COR-L47 (cell line): ENCODE data around the gene TPD52L2.
"Not testable (repeated sequence)": the region's sequence is repeated elsewhere in the genome, so short reads cannot be mapped to it uniquely, and the experiment has no call there.

Experiments
- DNase-seq: peaks from one replicate; lab custom pipeline; 2025; lab: John Stamatoyannopoulos, UW

TPD52L2 gene

DNA sequence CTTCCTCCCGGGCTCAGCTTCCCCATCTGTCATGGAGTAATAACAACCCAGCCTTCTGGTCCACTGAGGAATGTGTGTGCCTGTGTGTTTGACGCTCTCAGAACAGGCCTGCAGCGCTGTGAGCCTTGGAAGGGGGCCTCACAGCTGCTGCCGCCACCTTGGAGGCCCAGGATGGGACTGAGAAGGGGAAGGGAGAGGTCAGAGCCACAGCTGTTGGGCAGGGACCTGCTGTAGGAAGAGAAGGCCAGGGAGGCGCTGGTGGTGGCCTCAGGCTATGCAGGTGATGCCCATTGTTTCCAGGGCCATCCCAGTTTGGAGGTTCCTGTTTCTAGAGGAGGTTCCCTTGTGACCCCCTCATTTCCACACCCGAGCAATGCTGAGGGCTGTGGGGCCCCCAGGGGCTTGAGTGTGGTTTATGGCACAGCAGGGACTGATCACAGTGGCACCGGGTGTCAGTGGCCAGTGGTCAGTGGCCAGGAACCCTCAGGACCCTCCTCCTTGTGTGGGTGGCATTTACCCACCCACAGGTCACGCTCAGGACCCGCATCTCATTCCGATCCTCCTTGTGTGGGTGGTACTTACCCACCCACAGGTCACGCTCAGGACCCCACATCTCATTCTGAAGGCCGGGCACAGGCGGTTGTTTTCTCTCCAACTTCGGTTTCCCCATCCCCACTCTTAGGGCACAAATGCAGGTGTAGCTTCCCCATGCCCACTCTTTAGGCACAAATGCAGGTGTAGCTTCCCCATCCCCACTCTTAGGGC lies 14.0 kb downstream of the TPD52L2 start:
- DNase-seq, result no peak

DNA sequence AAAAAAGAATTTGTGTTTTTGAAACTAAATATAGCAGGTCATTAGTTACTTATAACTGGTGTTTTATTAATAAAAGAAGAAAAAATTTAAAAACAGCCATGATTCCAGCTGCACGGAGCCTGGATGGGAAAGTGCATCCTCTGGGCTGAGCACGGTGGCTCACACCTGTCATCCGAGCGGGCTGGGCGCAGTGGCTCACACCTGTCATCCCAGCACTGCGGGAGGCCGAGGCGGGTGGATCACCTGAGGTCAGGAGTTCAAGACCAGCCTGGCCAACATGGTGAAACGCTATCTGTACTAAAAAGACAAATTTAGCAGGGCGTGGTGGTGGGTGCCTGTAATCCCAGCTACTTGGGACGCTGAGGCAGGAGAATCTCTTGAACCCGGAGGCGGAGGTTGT lies 15.8 kb downstream of the TPD52L2 start:
- not testable (repeated sequence) for DNase-seq

DNA sequence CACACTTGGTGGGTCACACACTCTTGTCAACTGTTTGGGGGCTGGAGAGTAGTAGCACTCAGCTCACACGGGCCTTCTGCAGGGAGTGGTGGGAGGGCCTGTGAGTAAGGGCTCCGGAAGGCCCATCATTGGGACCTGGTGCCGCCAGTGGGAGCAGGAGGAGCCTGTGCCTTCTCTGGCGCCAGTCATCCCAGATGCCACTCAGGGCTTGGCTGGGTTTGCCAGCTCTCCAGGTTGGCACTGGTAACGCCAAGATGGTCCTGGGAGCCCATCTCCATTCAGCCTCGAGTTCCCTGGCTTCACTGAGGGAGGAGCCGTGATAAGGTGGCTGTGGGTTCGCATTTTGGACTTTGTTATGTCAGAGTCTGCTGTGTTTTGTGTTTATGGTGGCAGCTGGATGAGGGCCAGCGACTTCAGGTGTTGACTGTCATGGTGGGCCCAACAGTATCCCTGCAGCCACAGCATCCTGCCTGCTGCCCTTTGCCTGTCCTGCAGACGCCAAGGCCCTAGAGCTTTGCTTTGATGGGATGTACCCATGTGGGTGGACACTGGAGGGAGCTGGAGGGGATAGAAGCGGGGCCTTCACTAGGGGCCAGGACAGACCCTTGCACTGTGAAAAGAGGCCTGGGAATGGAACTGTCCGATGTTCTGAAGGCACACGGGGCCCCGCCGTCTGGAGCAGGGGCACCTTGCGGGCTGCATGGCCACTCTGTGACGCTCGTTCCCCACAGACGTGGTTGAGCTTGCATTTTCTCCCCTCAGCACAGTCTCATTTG lies 16.6 kb downstream of the TPD52L2 start:
- DNase-seq, result no peak

DNA sequence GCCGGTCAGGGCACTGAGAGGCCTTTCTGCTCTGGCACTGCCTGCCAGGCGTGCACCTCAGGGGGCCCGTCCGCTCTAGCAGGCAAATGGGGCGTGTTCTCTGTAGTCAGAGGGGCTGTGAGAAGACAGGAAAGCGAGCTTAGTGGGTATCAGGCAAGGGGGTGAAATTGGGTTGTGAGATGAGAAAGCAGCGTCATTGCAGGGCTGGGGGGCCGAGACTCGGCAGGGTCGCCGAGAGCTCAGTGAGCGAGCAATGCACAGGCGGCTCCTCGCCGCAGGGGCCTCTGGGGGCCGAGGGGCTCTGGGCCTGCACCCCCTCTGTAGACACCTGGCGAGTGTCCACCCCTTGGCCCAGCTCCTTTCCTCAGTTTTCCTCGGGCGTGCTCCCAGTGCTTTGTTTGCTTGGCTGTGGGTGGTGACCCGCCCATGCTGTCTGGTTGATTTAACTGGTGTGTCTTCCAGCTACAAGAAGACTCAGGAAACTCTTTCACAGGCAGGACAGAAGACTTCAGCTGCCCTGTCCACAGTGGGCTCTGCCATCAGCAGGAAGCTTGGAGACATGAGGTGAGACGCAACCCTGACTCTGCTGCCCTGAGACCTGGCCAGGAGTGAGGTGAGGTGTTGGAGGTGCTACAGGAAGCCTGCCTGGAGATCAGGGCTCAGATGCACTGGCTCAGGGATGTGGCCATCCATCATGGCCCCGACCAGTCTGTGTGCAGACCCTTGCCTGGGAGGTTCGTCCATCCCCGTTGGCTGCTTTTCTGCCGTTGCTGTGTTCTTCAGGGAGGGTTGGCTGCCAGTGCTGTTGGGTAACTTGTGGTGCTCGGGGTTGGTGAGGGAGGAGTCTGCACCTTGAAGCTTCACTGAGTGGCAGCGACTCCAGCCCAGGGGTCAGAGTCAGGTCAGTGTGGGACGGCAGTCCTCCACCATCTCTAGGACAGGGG lies 17.5 kb downstream of the TPD52L2 start:
- no peak for DNase-seq

DNA sequence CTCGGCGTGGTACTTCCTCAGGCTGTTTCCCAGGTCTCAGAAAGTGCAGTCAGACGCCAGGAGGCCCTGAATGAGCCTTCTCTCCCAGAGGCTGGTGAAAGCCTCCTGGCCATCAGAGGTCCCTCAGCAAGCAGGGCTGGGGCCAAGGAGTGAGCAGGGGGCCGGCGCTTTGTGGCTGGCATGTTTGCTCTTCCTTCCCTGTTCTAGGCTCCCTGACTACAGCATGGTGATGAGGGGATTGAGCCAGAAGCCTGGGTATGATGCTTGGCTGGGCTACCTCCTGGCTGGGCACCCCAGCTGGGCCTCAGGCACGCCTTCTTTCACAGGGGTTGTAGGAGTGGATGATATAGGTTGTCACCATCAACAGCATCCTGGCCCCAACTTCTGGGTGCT lies 18.1 kb downstream of the TPD52L2 start:
- no peak for DNase-seq

DNA sequence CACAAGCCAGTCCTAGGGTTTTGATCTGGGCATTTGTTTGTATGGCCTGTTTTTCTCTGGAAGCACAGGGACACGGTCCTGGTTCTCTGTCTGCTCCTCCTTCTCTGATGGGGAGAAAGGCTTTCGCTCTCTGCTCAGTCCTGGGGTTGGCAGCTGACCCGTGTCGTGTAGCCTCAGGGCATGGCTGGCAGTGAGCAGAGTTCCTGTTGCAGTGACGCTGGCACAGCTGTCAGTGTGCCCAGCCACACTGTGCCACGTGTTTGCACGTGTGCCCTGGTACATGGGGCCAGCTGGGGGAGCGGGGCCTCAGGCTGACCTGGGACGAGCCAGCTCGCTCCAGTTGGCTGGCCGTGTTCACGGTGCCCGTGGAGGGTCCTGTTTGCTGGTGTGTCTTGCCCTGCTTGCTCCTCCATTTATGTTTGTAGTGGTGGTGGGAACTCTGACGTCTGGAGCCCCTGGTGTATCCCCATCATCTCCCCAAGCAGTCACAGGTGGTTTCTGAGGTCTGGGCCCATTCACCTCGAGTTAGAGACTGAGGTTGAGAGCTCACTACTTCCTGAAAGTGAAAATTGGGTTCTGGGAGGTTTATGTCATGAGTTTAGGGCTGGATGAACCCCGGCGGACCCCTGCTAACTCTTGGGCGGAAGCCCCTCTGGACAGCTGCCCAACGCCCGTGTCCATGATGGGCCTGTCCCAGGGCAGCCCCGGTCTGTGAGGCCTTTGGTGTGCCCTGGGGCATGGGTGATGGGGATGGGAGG lies 19.6 kb downstream of the TPD52L2 start:
- DNase-seq, result no peak

DNA sequence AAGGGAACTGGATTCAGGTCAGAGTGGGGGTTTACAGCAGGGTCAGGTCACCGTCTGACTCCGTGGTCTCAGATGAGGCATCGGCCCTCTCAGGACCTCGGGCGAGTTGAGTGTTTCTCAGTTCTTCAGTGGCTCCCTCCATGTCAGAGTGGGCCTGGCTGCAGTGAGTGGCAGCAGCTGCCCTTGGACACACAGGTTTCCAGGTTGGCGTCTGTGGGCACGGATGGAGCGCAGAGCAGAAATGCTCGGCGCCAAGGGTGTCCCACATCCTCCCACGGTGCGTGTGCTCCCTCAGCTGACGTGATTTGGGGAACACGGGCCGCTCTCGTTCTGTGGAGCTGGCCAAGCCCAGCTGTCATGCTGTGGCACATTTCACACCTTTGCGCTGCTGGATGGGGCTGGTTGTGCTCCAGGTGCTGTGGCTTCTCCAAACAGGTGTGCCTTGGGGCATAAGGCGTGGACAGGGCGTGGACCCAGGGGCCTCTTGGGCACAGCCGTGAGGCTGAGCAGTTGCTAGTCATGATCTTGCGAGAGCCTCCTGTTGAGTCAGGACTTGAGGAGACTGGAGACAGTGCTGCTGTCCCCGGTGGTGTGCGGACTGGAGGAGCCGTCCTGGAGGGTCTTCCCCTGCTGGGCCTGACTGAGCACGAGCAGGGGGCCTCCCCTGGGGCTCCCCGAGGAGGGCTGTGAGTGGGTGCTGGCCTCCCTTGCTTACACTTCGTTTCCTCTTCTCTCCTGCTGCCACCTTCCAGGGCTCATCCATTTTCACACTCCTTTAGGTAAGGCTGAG lies 20.4 kb downstream of the TPD52L2 start:
- no peak for DNase-seq

DNA sequence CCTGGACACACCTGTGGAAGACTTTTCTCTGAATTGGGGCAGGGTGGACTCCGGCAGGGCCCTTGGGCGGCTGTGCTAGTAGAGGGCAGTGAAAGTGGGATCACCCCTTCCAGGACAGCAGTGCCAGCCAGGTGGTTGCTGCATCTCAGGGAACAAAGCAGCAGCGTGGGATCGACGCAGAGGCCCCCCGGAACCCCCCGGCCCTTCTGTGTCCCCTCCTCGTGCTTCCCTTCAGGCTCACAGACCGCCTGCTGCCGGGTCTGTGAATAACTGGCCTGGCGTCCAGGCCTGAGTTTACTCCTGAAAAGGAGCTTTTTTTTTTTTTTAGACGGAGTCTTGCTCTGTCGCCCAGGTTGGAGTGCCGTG lies 21.0 kb downstream of the TPD52L2 start:
- no peak for DNase-seq

DNA sequence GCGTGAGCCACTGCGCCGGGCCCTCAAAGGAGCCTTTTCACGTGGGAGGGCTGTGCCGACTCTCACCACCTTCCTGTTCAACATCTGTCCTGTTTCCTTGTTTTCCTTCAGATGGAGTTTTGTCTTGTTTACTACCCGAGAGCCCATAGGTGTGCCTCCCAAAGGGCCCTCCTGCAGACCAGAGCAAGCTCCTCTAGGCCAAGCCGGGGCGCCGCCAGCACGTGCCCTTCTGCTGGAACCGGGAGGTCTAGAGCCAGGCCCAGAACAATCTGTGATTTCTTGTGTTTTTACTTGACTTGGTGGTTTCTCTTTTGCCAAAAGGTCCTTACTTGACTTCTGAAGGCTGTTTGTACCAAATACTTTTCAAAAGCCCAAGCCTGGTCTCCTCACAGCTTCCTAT lies 21.9 kb downstream of the TPD52L2 start:
- no peak for DNase-seq

DNA sequence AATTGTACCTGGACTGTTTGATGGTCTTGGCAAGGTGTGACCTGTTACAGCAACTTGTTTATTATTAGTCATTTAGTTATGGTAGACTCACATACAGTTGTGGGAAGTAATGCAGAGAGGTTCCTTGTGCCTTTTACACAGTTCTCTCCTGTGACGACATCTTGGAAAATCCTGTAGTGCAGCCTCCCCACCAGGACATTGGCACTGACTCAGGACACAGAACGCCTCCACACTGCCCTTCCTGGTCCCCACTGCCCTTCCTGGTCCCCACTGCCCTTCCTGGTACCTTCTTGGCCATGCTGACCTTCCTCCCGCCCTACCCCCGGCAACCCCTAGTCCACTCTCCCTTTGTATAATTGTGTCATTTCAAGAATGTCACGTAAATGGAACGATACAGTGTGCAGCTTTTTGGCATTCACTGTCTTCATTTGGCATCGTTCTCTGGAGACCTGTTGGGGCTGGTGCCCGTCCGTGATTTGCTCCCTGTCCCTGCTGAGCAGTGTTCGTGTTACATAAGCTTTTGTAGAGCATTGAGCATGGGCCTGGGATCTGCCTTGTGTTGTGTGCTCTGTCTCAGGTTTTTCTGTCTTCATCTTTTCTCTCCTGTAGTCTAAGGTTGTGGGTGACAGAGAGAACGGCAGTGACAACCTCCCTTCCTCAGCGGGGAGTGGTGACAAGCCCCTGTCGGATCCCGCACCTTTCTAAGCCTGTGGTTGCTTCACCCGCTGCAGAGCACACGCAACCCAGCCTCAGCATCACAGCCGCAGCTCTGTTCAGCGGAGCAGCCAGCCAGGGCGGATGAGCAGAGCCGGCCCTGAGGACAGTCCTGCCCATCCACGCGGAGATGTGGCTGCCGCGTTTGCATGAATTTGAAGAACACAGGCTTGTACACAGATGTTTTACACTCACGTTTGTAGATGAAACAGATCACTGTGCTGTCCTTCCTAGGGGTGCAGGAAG lies 24.5 kb downstream of the TPD52L2 start:
- DNase-seq, result no peak

DNA sequence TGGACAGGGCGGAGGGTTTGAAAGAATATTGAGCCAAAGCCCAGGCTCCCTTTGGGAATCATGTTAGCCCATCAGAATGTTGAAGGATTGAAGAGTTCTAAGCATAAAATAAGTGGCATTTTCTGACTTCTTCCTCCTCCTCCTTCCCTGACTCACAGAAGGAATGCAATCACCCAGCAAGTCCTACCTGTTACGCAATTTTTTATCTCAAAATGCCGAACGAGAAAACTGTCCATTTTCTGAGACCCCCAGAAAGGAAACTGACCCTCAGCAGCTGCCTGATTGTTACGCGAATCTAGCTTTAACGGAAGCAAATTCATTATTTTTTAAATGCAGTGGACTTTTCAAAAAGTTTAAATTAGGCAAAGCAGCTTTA lies 25.1 kb downstream of the TPD52L2 start:
- no peak for DNase-seq

DNA sequence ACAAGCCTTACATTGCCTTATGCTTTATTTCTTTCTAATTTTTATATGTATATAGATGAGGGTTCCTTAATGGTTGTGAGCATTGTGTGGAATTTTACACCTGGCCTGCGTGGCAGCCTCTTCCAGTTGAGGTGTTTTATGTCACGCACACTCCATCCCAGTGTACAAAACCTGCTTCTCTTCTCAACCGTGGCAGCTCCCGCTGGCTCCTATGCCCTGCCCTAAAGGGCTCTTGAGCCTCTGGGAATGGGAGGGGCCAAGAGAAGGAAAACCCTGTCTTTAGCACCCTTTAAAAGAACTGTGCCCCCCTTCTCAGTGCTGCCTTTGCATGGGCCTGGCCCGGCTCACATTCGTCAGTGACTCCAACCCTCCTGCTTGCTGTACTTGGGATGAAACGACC lies 25.5 kb downstream of the TPD52L2 start:
- DNase-seq, result no peak

DNA sequence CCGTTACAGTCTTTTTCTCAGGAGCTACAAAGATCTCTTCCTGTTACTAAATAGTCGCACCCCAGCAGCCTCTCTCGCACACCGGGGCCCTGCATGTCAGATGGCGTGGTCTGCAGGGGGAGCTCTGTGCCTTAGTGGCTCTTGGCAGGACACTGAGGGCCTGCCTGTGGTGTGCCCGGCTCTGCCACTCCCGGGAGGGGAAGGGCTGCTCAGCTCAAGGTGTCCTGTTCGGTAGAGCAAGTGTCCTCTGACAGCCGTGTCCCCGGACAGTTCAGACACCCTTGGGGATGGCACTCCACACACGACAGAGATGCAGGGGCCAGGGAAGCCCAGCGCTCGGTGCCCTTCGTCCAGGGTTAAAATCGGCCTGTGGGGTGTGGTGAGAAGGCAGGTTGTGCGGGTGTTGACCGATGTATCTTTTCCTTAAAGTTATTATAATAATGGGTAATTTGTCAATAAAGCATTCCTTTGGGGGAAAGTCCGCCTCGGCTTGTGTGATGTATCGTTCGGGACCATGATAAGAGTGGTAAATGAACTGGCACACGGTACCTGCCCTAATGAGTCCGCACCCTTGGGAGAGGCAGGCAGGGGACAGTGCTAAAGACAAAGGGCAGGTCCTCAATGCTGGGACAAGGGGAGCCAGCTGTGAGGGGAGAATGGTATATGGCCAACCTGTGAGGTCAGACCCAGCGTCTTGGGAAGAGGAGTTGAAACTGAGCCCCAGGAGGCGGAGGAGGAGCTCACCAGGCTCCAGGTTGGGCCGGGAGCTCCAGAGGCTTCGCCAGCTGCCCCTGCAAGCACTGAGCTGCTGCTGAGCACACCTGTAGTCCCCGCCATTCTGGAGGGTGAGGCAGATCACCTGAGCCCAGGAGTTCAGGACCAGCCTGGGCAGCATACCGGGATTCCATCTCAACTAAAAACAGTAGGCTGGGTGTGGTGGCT lies 26.3 kb downstream of the TPD52L2 start:
- no peak for DNase-seq

DNA sequence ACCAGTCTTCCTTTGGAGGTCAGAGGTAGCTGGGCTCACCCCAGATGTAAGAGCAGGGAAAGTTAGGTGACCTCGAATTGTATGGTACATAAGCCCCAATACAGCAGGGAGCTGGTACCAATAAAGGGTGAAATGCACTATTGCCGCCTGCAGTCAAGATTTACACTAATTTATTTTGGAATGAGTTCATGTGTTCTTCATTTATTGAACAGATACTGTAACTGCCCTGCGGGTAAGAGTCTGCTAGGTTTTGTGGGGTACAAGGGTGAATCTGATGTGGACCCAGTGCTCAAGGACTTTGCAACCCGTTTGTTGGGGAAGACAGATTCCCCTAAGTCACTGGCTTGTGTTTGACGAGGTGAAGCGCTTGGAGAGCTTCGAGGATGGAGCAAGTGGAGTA lies 27.3 kb downstream of the TPD52L2 start:
- DNase-seq, result no peak

DNA sequence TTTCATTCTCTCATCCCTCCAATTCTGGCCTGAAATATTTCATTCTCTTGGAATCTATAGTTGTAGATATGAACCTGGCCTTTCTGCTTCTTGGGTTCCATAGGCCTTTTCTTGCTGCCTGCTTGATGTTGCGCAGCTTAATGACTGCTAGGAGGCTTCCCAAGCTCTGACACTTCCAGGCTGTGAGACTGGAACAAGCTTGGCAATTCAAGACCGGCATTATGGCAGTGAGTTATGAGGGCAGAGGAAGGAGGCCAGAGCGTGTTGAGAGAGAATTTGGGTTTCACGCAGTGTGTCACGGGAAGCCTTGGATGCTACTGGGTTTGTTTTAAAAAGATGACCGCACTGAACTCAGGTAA lies 28.9 kb downstream of the TPD52L2 start:
- no peak for DNase-seq

DNA sequence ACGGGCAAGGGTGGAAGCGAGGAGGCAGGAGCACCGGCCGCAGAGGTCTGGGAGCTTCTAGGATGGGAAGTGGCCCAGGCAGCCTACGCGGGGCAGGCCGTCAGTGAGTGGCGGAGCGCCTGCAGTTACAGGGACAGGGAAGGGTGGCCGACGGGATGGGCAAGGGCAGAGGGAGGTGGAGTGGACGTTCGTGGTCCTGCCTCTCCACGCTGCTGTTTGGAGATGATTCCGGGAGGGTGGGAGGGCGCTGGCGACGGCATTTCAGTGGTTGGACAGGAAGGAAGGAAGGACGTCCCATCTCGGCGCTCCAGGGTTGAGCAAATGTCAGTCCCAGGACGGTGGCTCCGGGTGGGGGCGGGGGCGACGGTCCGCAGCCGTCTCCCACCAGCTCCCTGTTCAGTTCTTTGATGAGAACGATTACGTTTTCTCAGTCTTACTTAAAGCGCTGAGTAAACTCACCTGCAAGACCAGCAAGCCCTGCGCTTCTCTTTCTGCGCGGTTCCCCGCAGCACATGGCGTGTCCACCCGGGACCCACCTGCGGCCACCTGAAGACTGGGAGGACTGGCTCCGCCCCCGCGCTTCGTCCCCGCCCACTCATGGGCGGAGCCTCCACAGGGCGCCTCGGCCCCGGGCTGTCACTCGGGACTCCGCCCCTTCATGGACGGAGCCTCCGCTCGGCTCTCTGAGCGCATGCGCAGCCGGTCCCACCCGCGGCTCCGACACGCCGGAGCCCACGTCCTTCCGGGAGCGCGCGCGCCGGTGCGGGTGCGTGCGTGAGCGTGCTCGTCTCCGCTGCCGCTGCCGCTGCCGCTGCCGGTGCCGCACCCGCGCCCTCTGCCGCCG lies 29.5 kb downstream of the TPD52L2 start, which contains the start of gene DNAJC5:
Gene DNAJC5, plus strand, starts transcription at position 769 of the 844 bp plus-strand sequence. CDS start 33,220 bp downstream, outside the sequence.
- peak; percentile 97 for DNase-seq

DNA sequence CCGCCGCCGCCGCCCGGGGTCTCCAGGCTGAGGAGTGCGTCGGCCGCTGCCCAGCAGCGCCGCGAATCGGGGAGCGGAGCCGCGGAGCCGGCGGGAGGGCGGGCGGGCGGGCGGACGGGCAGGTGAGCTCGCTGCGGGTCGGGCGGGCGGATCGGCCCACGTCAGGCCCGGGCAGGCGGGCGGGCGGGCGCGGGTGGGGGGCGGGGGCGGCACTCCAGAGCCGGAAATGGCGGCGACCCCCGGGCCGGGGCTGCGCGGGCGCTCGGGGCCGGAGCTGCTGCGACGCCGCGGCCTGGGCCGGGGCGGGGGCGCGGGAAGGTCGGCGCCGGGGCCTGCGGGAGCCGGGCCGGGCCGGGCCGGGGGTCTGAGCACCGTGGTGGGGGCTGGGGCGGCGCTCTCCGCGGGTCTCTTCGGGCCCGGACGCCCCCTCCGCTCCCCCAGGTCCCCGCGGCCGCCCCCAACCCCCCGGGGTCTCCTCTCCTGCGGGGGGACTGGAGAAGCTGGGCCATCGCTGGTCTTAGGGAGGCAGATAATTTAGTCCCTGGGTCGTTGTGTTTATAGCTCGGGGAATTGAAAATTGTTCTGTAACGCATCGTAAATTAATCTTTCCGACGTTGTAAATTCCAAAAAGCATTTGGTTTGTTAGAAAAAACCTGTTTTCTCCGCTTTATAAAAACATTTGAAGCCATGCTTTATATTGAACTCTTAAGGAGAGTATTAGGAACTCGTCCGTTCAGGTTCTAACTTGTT lies 30.3 kb downstream of the TPD52L2 start:
- DNase-seq, result no peak
